NCI-H526 treated with DMSO at 0.1 percent for 48 hours (cell line): ENCODE data around the gene MSL3B.
A peak's percentile ranks its signal among the peaks of the same experiment; 100 is the strongest.
"Not testable (repeated sequence)": the region's sequence is repeated elsewhere in the genome, so short reads cannot be mapped to it uniquely, and the experiment has no call there.

Experiments used
- DNase-seq: peaks from one replicate; lab custom pipeline; 2025; lab: John Stamatoyannopoulos, UW

Gene MSL3B

DNA sequence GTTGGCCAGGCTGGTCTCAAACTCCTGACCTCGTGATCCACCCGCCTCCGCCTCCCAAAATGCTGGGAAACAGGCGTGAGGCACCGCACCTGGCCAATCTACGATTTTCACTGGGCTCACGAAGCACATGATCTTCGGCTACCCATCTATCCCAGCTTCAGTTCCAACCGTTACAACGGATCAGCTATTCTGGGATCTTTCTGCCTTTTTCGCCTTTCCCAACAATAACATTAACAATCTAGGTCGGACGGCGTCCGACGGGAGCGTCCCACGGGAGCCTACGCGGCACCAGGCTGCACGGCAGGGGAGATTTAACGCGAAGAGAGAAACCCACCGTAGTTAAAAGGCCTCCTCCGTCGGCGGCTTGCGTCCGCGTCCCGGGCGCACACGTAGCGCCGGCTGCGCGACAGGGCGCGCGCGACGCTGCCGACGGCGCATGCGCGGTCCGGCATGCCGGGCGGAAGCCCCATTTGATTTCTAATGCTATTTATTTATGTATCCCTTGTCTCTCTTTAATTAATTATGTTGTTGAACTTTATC is at the start of gene MSL3B:
Gene MSL3B (minus strand): TSS at position 394 of the 540 bp plus-strand sequence.
- DNase-seq = peak; percentile 72

DNA sequence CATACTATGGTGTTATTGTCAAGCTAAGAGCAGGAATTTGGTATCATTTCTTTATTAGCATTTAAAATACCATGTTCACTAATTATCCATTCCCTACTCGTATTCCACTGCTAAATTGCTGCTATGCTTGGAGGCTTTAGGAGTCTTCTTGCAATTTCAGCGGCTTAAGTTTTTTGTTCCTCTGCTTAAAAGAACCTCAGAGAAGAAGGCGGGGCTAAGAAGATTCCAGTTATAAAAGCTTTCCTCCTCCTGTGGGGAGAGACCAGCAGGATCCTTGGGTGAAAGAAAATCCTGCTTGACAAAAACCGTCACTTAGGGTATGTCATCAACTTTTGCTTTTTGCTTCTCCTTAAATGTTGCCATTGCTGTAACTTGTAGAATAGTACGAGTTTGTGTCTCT is 48.9 kb upstream of the MSL3B start, which contains the start of gene TRPM8:
Gene TRPM8 (plus strand): TSS at position 258 of the 400 bp plus-strand sequence. CDS start 9,165 bp downstream, outside the sequence.
- no peak for DNase-seq

DNA sequence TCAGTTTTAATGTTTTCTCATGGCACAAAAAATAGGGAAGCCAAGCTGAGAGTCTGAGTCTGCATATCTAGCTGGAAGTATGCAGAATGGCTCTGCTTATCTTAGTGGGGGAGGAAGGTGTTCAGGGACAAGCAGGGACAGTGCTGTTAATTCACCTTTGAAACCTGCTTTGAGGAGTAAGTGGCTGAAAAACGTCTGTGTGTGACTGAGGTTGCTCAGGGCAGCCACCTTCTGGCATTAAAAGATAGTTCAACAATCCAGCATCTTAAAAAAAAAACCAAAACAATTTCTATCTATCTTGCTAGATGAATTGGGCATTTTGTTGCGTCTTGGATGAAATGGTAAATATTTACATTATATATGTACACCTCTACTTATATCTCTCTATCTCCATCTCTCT is 46.9 kb upstream of the MSL3B start:
- DNase-seq = peak; percentile 7

DNA sequence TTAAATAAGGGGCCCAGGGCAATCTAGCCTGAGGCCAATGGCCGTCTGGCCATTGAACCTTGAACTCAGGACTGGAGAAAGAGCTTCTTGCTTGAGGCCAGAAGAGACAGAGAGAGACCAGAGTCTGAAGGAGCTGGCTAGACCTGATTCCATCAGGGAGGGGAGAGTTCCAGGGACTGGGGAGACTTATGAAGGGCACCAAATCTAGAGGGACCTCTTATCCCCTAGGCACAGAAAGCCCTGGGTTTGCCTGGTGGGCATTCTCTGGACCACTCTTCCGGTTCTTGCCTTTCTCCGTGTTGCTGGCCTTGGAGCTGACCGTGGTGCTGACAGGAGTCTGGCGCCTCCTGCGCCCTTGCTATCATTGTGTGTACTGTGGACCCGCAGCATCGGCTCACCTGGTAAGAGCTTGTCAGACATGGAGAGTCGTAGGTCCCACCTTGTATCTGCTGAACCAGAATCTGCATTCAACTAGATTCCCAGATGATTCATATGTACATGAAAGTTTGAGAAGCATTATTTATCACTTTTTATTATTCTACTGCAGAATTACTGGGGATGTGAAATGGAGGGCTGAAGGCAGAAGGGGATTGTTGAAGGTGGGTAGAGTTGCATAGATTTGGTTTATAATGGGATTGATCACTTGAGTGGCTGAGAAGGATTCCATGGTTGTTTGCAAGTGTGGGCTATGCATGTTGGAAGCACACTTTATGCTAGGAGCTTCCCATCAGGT is 44.7 kb upstream of the MSL3B start:
- no peak for DNase-seq

DNA sequence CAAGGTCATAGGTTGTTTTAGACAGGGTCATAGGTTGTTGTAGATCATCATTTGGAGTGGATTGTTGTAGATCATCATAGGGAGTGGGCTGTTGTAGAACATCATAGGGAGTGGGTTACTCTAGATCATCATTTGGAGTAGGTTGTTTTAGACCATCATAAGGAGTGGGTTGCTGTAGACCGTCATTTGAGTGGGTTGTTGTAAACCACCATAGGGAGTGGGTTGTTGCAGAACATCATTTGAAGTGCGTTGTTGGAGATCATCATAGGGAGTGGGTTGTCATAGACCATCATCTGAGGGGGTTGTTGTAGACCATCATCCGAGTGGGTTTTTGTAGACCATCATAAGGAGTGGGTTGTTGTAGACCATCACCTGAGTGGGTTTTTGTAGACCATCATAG is 39.4 kb upstream of the MSL3B start:
- DNase-seq = no peak

DNA sequence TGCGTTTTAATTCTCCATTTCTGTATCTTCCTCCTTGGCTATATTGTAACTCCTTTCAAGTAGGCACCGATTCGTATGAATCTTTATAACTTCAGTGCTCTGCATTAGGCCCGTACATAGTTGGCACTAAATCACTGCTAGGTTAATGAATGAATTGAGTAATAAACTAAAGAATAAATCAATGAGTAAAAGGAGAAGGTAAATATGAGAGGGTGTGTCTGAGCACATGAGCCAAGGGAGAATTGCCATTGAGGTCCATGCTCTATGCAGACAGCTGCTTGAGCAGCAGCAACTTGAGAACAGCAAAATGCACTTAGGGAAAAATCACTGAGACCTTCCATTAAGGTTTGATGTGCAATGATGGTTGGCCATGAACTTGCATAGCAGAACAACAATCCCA is 37.8 kb upstream of the MSL3B start:
- DNase-seq = no peak

DNA sequence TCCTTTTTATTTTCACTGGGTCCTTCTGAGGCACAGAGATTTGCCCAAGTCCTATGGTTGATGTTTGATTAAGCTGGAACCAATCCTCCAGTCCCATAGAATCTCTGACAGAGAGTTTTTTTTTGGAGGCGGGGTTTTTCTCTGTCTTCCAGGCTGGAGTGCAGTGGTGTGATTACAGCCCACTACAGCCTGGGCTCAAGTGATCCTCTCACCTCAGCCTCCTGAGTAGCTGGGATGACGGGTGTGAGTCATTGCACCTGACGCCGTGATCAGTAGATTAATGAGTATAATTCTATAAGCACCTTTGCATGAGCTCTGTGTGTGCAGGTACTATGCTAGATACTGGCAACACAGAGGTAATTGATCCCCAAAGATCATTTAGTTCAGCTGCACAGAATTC is 33.7 kb upstream of the MSL3B start:
- no peak for DNase-seq

DNA sequence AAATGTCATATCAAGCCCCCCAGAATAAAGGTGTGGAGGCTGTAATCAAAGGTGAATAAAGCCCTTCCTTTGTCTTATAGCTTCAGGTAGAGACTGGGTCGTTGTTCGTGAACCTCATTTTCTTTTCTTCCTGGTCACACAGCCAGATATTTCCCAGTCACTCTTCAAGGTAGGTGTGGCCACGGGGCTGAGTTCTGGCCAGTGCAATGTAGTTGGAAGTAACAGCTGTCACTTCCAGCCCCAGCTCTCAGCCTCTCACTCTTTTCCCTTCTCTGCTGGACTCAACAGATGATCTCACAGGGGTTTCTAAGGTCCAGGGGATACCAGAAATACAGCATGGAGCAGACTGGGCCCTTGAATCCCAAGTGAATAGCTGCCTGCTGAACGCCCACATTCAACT is 33.2 kb upstream of the MSL3B start:
- DNase-seq = no peak

DNA sequence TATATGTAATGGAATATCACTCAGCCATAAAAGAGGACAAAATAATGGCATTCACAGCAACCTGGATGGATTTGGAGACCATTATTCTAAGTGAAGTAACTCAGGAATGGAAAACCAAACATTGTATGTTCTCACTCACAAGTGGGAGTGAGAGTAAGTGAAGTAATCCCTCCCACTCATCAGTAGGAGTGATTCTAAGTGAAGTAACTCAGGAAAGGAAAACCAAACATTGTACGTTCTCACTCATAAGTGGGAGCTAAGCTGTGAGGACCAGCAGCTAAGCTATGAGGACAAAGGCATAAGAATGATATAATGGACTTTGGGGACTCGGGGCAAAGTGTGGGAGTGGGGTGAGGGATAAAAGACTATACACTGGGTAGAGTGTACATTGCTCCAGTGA is 28.1 kb upstream of the MSL3B start:
- DNase-seq = not testable (repeated sequence)

DNA sequence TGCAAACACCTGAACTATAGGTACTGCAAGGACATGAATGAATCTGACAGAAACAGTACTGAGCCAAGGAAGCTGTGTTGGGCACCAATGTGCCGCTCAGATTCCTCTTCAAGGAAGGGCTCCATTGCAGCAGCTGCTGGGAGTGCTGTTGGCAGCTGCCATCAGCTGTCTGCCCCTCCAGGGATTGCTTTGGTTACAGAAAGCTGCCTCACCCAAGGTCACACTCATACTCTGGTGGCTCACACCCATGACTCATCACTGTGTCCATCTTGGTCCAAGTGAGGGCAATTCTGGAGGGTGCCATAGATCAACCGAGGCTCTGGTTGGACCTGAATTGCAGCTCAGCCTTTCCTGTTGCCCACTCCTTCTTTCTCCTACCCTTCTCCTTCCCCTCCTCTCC is 24.6 kb upstream of the MSL3B start:
- DNase-seq = no peak

DNA sequence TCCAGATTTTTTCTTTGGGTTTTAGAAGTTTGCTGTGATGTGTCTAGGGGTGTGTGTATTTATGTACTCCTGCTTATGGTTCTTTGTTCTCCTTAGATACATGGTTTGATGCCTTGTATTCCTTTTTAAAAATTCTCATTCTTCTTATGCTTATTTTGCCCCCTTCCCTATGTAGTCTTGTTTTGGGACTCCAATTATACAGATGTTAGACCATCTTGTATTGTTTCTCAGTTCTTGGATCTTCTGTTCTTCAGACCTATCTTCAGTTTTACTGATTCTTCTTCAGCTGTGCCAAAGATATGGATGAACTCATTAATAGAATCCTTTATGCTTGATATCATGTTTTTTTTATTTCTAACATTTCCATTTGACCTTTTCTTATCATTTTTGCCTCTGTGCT is 14.2 kb upstream of the MSL3B start:
- DNase-seq = no peak

DNA sequence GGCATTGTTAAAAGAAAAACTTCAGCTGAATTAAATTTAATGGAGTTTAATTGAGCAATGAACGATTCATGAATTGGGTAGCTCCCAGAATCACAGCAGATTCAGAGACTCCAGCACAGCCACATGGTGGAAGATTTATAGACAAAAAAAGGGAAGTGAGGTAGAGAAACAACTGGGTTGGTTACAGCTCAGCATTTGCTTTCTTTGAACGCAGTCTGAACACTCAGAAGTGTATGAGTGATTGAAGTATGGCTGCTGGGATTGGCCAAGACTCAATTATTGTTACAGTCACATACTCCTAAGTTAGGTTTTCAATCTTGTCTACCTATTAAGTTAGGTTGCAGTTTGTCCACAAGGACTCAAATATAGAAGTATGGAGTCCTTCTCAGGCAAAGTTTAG is 3.9 kb upstream of the MSL3B start:
- not testable (repeated sequence) for DNase-seq

DNA sequence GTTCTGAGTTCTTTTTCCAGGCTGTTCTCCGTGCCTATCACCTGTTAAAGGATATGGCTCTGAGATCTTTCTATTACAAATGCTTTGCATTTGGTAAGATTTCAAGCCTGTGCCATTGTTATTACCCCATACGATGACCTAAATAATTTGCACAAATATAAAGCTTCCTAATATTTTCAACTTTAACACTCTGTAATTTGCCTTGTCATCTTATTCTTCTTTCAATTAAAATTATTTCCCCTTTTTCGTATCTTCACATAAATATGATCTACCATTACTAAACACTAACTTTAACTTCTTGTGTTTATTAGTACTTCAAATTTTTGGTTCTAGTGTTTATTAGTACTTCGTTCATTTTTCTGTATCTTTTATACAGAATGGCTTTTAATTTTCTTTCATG is 3.2 kb upstream of the MSL3B start:
- DNase-seq = no peak

DNA sequence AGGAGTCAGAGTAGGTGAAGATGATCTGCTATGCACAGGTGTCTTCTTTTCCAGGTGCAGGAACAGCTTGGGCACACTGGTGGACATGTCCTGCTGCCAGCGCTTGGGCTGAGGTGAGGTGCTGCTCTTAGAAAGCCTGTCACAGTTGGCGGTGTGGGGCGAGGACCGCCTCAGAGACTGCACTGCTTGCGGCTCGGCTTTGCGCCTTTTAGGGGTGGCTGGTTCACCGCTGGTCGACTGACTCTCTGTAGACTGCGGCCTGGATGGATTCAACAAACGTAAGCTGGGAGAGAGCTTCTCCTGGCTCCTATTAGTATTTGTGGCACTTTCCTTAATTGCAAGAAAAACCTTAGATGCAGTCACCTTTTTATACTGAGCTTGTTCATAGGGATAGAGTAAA is 1.7 kb downstream of the MSL3B start:
- no peak for DNase-seq

DNA sequence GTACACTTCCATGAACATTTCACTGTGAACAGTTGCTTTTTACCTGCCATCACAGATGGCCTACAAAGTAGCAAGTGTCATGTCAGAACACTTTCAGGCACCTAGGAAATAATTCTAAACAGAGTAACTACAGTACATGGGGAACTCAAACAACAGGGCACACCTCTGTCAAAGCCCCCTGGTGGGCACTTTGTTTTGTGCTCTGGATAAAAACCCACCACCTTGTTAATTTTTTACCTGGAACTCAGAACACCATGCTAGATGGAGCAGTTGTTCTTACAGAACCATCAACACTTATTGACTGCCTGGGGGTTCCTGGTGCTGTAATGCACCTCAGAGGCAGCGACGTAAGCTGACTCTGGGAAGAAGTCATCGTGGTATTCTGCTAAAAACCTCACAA is 2.3 kb downstream of the MSL3B start:
- no peak for DNase-seq

DNA sequence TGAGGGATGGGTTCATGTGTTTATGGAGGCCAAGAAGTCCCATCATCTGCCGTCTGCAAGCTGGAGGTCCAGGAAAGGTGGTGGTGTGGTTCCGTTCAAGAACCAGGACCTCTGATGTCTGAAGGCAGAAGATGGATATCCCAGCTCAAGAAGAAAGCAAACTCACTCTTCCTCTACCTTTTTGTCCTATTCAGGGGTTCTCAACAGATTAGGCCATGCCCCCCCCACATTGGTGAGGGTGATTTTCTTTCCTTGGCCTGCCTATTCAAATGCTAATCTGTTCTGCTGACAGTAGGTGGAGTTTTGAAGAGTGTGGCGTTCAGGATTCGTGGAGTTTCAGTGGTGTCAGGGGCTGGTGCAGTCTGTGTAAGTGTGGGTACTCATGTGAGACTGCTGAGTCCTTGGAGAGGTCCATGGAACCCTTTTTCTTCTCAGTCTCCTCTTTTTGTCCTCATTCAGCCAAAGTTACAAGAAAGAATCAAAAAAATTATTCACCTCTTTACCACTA is 5.9 kb downstream of the MSL3B start:
- no peak for DNase-seq

DNA sequence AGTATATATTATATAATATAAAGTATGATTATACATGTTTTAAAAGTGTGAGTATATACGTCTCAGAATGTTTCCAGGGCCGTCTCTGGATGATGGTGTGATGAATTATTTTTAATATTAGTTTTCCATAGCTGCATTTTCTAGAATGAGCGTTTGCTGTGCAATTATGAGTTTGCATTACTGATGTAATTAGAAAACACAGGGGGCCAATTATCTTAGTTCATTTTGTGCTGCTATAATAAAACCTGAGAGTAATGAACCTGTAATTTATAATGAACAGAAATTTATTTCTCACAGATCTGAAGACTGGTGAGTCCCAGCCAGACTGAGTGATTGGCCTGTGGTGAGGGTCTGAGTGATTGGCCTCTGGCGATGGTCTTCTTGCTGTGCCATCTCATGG is 9.9 kb downstream of the MSL3B start:
- DNase-seq = no peak

DNA sequence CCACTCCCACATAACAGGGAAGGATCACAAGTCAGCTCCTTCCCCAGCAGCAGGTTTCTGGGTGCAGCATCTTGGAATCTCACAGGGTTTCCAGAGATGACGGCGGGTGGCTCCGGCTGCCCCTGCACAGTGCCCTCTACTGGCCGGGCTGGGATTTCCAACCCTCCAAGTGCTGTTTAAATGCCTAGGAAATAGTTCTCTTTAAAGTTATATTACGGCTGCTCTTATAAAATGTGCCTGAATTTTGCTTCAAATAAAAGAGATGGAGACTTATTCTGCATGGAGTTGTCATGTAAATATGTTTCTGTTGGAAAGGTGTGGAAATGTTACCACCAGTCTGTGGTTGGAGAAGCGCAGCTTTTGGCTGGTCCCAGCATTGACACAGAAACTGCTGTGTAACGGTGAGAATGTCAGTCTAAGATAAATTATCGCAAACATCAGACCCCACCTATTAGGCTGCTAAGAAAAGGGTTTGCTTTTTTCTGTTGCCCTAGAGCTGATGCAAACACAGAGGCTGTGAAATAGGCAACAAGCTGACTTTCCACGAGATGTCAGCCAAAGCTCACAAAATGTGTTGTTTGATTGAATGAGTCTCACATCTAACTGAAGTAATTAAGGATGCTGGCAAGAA is 10.6 kb downstream of the MSL3B start:
- no peak for DNase-seq

DNA sequence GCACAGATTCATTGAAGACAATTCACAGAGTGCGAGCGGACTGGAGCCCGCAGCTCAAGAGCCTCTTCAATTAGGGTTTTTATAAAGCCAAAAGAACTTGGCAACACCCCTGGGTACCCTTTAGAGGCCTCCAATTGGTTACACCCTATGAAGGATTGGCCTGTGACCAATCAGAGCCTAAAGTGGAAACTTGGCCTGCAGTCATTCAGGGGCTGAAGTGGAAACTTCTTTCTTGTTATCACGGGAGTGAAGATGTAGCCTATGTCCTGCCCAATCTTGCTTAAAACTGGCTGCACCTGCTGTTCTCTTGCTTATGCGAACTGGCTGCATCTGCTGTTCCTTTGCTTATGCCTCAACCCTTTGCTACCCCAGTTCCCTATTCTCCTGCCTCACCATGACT is 12.0 kb downstream of the MSL3B start:
- DNase-seq = no peak

DNA sequence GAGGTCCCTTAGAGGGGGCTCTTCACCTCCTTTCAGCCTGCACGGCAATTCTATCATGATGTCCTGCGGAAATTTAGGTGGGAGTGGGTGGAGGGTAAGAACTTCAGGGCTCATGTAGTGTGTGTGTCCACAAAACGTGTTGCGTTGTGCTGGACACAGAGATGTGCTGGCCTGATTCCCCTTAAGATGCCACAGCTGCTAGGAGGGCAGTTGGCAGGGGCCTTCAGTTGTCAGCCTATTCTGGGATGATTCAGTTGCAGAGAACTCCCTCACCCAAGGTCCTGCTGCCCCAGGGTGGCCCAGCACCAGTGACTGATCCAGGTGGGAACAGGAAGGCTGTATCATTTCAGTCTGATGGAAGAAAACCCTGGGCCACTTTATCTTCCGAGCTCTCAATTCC is 12.8 kb downstream of the MSL3B start:
- no peak for DNase-seq

DNA sequence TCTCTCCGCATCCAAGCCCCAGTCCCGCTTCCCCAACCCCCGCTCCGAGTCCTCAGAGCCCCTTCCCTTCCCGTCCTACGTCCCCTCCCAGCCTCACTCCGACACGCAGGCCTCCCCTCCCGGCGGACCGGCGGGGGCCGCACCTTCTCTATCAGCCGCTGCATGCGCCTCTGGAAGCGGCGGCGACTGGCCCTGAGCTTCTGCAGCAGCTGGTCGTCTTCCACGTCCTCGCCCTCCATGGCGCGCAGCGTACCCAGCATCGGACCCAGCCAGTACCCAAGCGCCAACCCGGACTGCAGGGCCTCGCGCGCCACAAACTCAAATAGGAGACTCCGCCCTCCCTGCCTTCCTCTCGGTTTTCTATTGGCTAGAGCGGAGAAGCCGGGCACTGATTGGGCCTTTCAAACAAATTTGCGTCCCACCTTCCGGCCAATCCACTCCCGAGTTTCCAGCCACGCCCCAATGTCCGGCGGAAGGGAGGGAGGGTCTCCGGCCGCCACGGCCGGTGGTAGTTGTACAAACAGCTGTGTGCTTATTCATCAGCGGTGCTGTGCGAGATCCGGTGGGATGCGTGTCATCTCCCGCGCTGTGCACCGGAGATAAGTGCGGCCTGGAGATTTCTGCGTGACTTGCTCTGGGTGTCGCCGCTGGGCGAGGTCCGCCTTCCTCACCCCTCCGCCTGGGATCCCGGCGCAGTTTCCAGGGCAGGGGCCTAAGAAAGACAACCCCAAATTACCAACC is 13.8 kb downstream of the MSL3B start, which contains the start of gene HJURP:
Gene HJURP (minus strand): TSS at position 295 of the 741 bp plus-strand sequence. CDS start 35 bp downstream, at position 260.
- DNase-seq = peak; percentile 94

DNA sequence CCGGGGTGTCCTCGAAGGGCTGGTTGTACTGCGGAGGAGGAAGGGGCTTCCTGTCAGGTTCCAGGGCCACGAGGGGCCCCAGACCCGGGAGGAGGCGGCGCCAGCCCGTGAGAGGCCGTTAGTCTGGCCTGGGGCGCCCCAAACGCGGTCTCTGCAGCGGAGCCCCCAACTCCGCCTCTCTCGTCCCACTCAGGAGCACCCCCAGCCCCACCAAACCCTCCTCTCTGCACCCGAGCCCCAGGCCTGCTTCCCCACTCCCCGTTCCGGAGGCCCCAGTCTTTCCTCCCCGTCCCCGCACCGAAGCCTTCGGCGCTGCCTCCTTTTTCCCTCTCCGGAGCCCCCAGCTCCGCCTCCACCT is 14.3 kb downstream of the MSL3B start:
- DNase-seq = no peak

DNA sequence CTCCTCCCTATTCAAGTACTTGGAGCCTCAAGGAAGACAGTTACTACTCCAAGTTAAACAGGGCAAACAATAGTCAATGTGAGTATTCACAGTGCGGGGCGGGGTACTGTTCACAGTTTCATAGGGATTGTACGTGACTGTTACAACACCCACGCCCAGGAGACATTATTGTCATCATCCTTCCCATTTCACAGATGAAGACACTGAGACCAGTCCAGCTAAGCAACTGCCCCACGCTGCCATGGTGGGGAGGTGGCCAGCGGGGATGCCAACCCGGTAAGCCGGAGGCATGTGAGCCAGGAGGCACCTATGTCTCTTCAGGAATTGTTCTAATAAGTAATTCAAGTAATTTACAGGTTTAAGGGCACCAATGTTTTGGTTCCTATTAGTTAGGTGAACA is 14.8 kb downstream of the MSL3B start:
- no peak for DNase-seq
